Right lobe of liver (tissue), 4 donors: ENCODE results near the gene USP43.

Experiments used
- CTCF ChIP-seq, 4 donors: fragments of 200-600 bp in 3 of 4; fragments of 450-650 bp in 1 of 4; IDR thresholded peaks; one replicate each; pipeline versions ENCODE4 v1.5.1 to v1.8.0; 2016 to 2022; ENCODE audit warnings: antibody characterized with exemption in 4 of 4, mild to moderate bottlenecking in 2 of 4
- POLR2A ChIP-seq: fragments of 450-650 bp; IDR thresholded peaks from one replicate; pipeline ENCODE4 v1.6.1; 2017; ENCODE audit warnings: antibody characterized with exemption, mild to moderate bottlenecking
- donor health status: DM: no; HTN: no; CAD: no.
- donor health status: DM: no; HTN: no; CAD: no.
- donor health status: DM: no; HTN: yes; CAD: no.

DNA sequence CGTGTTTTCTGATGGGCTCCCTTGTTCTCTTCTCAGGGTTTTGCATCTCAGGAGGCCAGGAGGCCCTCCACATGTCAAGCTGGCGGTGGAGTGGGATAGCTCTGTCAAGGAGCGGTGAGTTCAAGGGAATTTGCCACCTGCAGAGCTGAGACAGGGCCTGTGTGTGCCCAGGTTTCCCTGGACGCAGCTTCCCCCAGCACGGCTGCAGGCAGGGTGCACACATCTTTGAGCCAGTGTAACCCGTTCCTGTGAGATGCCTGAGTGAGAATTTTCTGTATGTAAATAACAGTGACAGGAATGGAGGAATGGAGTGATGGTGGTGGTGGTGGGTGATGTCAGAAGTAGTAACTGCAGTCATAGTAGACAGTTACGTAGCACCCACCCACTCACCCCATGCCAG lies 54.8 kb downstream of the USP43 start:
- no peak for TF ChIP-seq CTCF (IDR thresholded peaks at IDR 0.05)
- no peak for TF ChIP-seq POLR2A
